GM12878 (cell line): ENCODE measurements around the gene NEBL. TPM values are rescaled to one million over a fixed set of nuclear protein-coding genes. Genes with fewer than 3 reads are reported as not detected.

Experiments
- ATAC-seq: fragments of 200-7000 bp; cut with Tn5 transposase; 3 replicates; pipeline ENCODE4 v1.9.1; 2020; ENCODE audit warnings: mild to moderate bottlenecking, moderate library complexity
- BruUV-seq: library from RNA; stranded (reverse); fragments of 400-500 nt; replicated peaks from 2 replicates; lab custom pipeline; 2021; lab: Mats Ljungman, UMichigan
- CTCF ChIA-PET: fragments of 300-600 bp; sonication (Branson Sonifier 250); formaldehyde crosslinking; extraction: SDS; loops from one replicate; lab custom pipeline; 2021; ENCODE audit warnings: inconsistent platforms; lab: Yijun Ruan, JAX
- POLR2A ChIA-PET: fragments of 350-600 bp; formaldehyde crosslinking; extraction: SDS; loops from one replicate; lab custom pipeline; 2021; ENCODE audit warnings: inconsistent platforms; lab: Charles Lee
- RAD21 ChIA-PET: fragments of 300-600 bp; sonication (Branson Sonifier 250); formaldehyde crosslinking; loops from one replicate; lab custom pipeline; 2023; ENCODE audit warnings: antibody characterized with exemption; ENCODE audit not compliant: unreplicated experiment; lab: Charles Lee
- SMC1A ChIA-PET: fragments of 300-600 bp; sonication (Branson Sonifier 250); formaldehyde crosslinking; loops from one replicate; lab custom pipeline; 2023; ENCODE audit not compliant: unreplicated experiment, uncharacterized antibody; lab: Charles Lee
- DNase-seq: peaks from one replicate; pipeline ENCODE4 v3.0.0-alpha.2; 2011; ENCODE audit warnings: low read depth, low spot score
- FAIRE-seq: peaks from 3 replicates; lab custom pipeline; 2011; peaks lifted over from hg19 to GRCh38; lab: Jason Lieb, UNC
- H2AFZ ChIP-seq: 2 replicates; pipeline ENCODE4 v1.6.0; 2011; ENCODE audit warnings: low read depth, low read length, control low read depth; ENCODE audit not compliant: control insufficient read depth
- H3K27ac ChIP-seq: 2 replicates; pipeline ENCODE4 v1.5.1; 2011; ENCODE audit warnings: control low read depth; ENCODE audit not compliant: control insufficient read depth, insufficient read depth
- H3K27me3 ChIP-seq, 2 experiments: replicated peaks in 1 of 2; 2 replicates each; pipeline versions ENCODE4 v1.6.0 to v1.6.1; 2011; ENCODE audit warnings: low read length in 1 of 2; ENCODE audit not compliant: control insufficient read depth in 2 of 2, insufficient read depth in 2 of 2
- H3K36me3 ChIP-seq, 2 experiments: 2 replicates each; pipeline ENCODE4 v1.5.1; 2011; ENCODE audit warnings: low read length in 1 of 2; ENCODE audit not compliant: control insufficient read depth in 2 of 2, insufficient read depth in 2 of 2
- H3K4me1 ChIP-seq: 2 replicates; pipeline ENCODE4 v1.6.1; 2011; ENCODE audit warnings: mild to moderate bottlenecking, low read length, moderate library complexity, mixed read lengths; ENCODE audit not compliant: control insufficient read depth, insufficient read depth
- H3K4me2 ChIP-seq: 2 replicates; pipeline ENCODE4 v1.6.0; 2011; ENCODE audit warnings: control low read depth; ENCODE audit not compliant: control insufficient read depth, insufficient read depth
- H3K4me3 ChIP-seq: fragments of 200-600 bp; sonication (generic); 2 replicates; pipeline ENCODE4 v1.5.1; 2016
- H3K79me2 ChIP-seq: 2 replicates; pipeline ENCODE4 v1.6.0; 2011; ENCODE audit warnings: low read length; ENCODE audit not compliant: control insufficient read depth, insufficient read depth
- H3K9ac ChIP-seq: 2 replicates; pipeline ENCODE4 v1.8.0; 2011; ENCODE audit warnings: low read length, control low read depth, mixed read lengths; ENCODE audit not compliant: control insufficient read depth, insufficient read depth
- H3K9me3 ChIP-seq: replicated peaks from 3 replicates; pipeline ENCODE4 v1.5.1; 2011; ENCODE audit warnings: mild to moderate bottlenecking, low read length; ENCODE audit not compliant: control insufficient read depth, insufficient read depth
- H4K20me1 ChIP-seq: 2 replicates; pipeline ENCODE4 v1.6.0; 2011; ENCODE audit not compliant: control insufficient read depth, insufficient read depth
- BRCA1 ChIP-seq: IDR thresholded peaks from 2 replicates; pipeline ENCODE4 v1.6.1; 2011; ENCODE audit warnings: low read depth, low read length, improper control_type of control experiment
- CREB1 ChIP-seq: IDR thresholded peaks from 2 replicates; pipeline ENCODE4 v1.6.1; 2012; ENCODE audit warnings: low read depth, mild to moderate bottlenecking, inconsistent platforms
- DPF2 ChIP-seq: fragments of 450-650 bp; IDR thresholded peaks from 2 replicates; pipeline ENCODE4 v1.6.1; 2017; ENCODE audit warnings: mild to moderate bottlenecking
- EED ChIP-seq: sonication (generic); IDR thresholded peaks from 2 replicates; pipeline ENCODE4 v1.6.1; 2016; ENCODE audit warnings: antibody characterized with exemption, low read depth
- MTA3 ChIP-seq: IDR thresholded peaks from 2 replicates; pipeline ENCODE4 v1.6.1; 2012; ENCODE audit warnings: low read length, inconsistent platforms, borderline replicate concordance
- NR2C1 ChIP-seq: fragments of 450-650 bp; IDR thresholded peaks from 2 replicates; pipeline ENCODE4 v1.6.1; 2017; ENCODE audit warnings: antibody characterized with exemption, mild to moderate bottlenecking, moderate library complexity
- NR2F1 ChIP-seq: fragments of 450-650 bp; conservative IDR thresholded peaks from 2 replicates; pipeline ENCODE4 v1.6.1; 2017; ENCODE audit warnings: mild to moderate bottlenecking
- POU2F2 ChIP-seq: IDR thresholded peaks from 3 replicates; pipeline ENCODE4 v1.6.1; 2011; ENCODE audit warnings: low read depth, mild to moderate bottlenecking, low read length, borderline replicate concordance
- RAD21 ChIP-seq: IDR thresholded peaks from 2 replicates; pipeline ENCODE4 v1.6.1; 2011; ENCODE audit warnings: mild to moderate bottlenecking, low read depth, low read length, moderate library complexity; ENCODE audit not compliant: insufficient read depth
- RBBP5 ChIP-seq: fragments of 200-600 bp; sonication (generic); conservative IDR thresholded peaks from 2 replicates; pipeline ENCODE4 v1.6.1; 2016
- TAF1 ChIP-seq: IDR thresholded peaks from 2 replicates; pipeline ENCODE4 v1.6.1; 2011; ENCODE audit warnings: mild to moderate bottlenecking, low read depth, low read length, borderline replicate concordance
- TBL1XR1 ChIP-seq: IDR thresholded peaks from 2 replicates; pipeline ENCODE4 v1.6.1; 2012; ENCODE audit warnings: low read depth, low read length, improper control_type of control experiment
- TCF12 ChIP-seq: IDR thresholded peaks from 2 replicates; pipeline ENCODE4 v1.6.1; 2011; ENCODE audit warnings: low read depth, mild to moderate bottlenecking, low read length
- ZNF217 ChIP-seq: fragments of 450-650 bp; IDR thresholded peaks from 2 replicates; pipeline ENCODE4 v1.6.1; 2017; ENCODE audit warnings: antibody characterized with exemption, mild to moderate bottlenecking
- WGBS: methylation state at CpG from one replicate; pipeline ENCODE4 v1.1.6; 2016; ENCODE audit warnings: low lambda C conversion rate; ENCODE audit not compliant: insufficient replicate concordance, insufficient coverage; ENCODE audit errors: missing lambda C conversion rate; 5-methylcytosine and 5-hydroxymethylcytosine counted together
- in situ Hi-C: fragments of 300-500 bp; cut with MboI; formaldehyde crosslinking; loops from 9 replicates; pipeline ENCODE4 v1.14.3; 2018; ENCODE audit warnings: mixed read lengths
- intact Hi-C: fragments of 100-400 bp; cut with micrococcal nuclease; formaldehyde crosslinking; loops from one replicate; pipeline ENCODE4 v1.14.2; 2022; ENCODE audit not compliant: unreplicated experiment
- polyA plus RNA-seq, 11 experiments: library from polyadenylated mRNA; depleted of rRNA in 4 of 11; unstranded in 6 of 11; stranded (reverse) in 5 of 11; fragments of >200 nt; fragmentation: Nextera tagmentation in 4 of 11; fragmentation: Illumina TruSeq in 1 of 11; extraction: Ambion mirVana in 4 of 11; extraction: Trizol in 1 of 11; gene quantifications; 1 replicate in 1 of 11; 2 replicates in 10 of 11; pipeline versions ENCODE4 v1.2.1 to v1.2.3, GENCODE V29; 2011 to 2016; ENCODE audit warnings: inconsistent platforms in 2 of 11, missing spikeins in 2 of 11, low read depth in 1 of 11
- total RNA-seq, 4 experiments: library from RNA; depleted of rRNA in 3 of 4; stranded (reverse); fragments of >200 nt in 3 of 4; fragmentation: Illumina TruSeq in 1 of 4; extraction: Trizol in 1 of 4; gene quantifications; 2 replicates each; pipeline versions ENCODE4 v1.2.1 to v1.2.3, GENCODE V29; 2013 to 2021
- TF ChIP-seq, protein P1 (sequence below): fragments of 450-650 bp; IDR thresholded peaks from 2 replicates; pipeline ENCODE4 v1.6.1; 2018; ENCODE audit warnings: mild to moderate bottlenecking, low read depth, moderate library complexity; ENCODE audit not compliant: partially characterized antibody
- TF ChIP-seq, protein P2 (sequence below): IDR thresholded peaks from 2 replicates; pipeline ENCODE4 v1.6.1; 2011; ENCODE audit warnings: low read depth, low read length, improper control_type of control experiment, borderline replicate concordance
- TF ChIP-seq, protein P3 (sequence below): fragments of 450-650 bp; IDR thresholded peaks from 2 replicates; pipeline ENCODE4 v1.6.1; 2016; ENCODE audit warnings: mild to moderate bottlenecking, moderate library complexity, borderline replicate concordance
- TF ChIP-seq, protein P4 (sequence below): fragments of 450-650 bp; IDR thresholded peaks from 2 replicates; pipeline ENCODE4 v1.6.1; 2017; ENCODE audit warnings: low read depth, mild to moderate bottlenecking, moderate library complexity

NEBL gene
- total and polyA plus RNA-seq, 10 of the 15 experiments (the other 5 are each of a cell fraction or from before 2014, with no cell fraction given) = 0.04 to 0.56 (median 0.11) TPM; not detected in 6

DNA sequence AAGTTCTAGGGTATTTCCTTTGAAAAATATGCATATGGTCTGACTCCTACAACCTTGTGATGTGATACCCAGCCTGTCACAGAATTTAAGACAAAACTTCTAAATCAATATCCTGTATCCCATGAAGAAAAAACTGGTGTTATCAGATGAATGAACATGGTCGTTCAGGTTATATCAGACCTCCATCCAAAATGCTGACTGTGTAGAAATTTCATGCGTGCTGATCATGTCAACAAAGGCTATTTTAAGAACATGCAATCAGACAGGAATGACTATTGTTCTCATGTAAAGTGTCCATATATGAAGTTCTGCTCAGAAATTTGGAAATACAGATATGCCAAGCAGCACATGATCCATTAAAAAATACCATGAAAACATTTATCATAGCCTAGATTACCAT lies 62.3 kb downstream of the NEBL start:
- H3K9ac ChIP-seq = no peak overlapping the region
- H4K20me1 ChIP-seq = no peaks in the 10 kb centered on the region
- no peaks in the 10 kb centered on the region for H3K36me3 ChIP-seq
- H3K9me3 ChIP-seq = no peaks in the 10 kb centered on the region
- ChIA-PET SMC1A (interaction anchor here (0.8 kb wide), 1 partner anchor 10 kb away, joined by 3 read pairs; no protein-coding TSS in a partner anchor), CTCF (no interaction called here), RAD21 (no interaction called here), POLR2A (no interaction called here)
- intact Hi-C loops = no loop called here
- no peaks in the 10 kb centered on the region for H3K4me1 ChIP-seq
- H3K27ac ChIP-seq = no peak overlapping the region
- DNase-seq (no peak), ATAC-seq (no peak), FAIRE-seq (no peak)
- no peak overlapping the region for H2AFZ ChIP-seq
- 0% methylated on average over 2 of the region's 2 CpGs for whole genome bisulfite sequencing
- no peak overlapping the region for H3K4me2 ChIP-seq
- in situ Hi-C loops = no loop called here
- no peaks in the 10 kb centered on the region for H3K79me2 ChIP-seq
- H3K27me3 ChIP-seq = no peaks in the 10 kb centered on the region
- no TSS peak for BruUV-seq
- no peak overlapping the region for H3K4me3 ChIP-seq
- TF ChIP-seq, protein P1, sequence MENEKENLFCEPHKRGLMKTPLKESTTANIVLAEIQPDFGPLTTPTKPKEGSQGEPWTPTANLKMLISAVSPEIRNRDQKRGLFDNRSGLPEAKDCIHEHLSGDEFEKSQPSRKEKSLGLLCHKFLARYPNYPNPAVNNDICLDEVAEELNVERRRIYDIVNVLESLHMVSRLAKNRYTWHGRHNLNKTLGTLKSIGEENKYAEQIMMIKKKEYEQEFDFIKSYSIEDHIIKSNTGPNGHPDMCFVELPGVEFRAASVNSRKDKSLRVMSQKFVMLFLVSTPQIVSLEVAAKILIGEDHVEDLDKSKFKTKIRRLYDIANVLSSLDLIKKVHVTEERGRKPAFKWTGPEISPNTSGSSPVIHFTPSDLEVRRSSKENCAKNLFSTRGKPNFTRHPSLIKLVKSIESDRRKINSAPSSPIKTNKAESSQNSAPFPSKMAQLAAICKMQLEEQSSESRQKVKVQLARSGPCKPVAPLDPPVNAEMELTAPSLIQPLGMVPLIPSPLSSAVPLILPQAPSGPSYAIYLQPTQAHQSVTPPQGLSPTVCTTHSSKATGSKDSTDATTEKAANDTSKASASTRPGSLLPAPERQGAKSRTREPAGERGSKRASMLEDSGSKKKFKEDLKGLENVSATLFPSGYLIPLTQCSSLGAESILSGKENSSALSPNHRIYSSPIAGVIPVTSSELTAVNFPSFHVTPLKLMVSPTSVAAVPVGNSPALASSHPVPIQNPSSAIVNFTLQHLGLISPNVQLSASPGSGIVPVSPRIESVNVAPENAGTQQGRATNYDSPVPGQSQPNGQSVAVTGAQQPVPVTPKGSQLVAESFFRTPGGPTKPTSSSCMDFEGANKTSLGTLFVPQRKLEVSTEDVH = no peak
- TF ChIP-seq RBBP5 (no peak), TBL1XR1 (no peak), POU2F2 (no peak), NR2F1 (no peak), EED (no peak), MTA3 (no peak), DPF2 (no peak), BRCA1 (no peak), NR2C1 (no peak), RAD21 (no peak), TAF1 (no peak), TCF12 (no peak), ZNF217 (no peak), CREB1 (no peak)
- TF ChIP-seq, protein P2, sequence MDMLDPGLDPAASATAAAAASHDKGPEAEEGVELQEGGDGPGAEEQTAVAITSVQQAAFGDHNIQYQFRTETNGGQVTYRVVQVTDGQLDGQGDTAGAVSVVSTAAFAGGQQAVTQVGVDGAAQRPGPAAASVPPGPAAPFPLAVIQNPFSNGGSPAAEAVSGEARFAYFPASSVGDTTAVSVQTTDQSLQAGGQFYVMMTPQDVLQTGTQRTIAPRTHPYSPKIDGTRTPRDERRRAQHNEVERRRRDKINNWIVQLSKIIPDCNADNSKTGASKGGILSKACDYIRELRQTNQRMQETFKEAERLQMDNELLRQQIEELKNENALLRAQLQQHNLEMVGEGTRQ = no peak
- TF ChIP-seq, protein P3, sequence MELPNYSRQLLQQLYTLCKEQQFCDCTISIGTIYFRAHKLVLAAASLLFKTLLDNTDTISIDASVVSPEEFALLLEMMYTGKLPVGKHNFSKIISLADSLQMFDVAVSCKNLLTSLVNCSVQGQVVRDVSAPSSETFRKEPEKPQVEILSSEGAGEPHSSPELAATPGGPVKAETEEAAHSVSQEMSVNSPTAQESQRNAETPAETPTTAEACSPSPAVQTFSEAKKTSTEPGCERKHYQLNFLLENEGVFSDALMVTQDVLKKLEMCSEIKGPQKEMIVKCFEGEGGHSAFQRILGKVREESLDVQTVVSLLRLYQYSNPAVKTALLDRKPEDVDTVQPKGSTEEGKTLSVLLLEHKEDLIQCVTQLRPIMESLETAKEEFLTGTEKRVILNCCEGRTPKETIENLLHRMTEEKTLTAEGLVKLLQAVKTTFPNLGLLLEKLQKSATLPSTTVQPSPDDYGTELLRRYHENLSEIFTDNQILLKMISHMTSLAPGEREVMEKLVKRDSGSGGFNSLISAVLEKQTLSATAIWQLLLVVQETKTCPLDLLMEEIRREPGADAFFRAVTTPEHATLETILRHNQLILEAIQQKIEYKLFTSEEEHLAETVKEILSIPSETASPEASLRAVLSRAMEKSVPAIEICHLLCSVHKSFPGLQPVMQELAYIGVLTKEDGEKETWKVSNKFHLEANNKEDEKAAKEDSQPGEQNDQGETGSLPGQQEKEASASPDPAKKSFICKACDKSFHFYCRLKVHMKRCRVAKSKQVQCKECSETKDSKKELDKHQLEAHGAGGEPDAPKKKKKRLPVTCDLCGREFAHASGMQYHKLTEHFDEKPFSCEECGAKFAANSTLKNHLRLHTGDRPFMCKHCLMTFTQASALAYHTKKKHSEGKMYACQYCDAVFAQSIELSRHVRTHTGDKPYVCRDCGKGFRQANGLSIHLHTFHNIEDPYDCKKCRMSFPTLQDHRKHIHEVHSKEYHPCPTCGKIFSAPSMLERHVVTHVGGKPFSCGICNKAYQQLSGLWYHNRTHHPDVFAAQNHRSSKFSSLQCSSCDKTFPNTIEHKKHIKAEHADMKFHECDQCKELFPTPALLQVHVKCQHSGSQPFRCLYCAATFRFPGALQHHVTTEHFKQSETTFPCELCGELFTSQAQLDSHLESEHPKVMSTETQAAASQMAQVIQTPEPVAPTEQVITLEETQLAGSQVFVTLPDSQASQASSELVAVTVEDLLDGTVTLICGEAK = no peak
- TF ChIP-seq, protein P4, sequence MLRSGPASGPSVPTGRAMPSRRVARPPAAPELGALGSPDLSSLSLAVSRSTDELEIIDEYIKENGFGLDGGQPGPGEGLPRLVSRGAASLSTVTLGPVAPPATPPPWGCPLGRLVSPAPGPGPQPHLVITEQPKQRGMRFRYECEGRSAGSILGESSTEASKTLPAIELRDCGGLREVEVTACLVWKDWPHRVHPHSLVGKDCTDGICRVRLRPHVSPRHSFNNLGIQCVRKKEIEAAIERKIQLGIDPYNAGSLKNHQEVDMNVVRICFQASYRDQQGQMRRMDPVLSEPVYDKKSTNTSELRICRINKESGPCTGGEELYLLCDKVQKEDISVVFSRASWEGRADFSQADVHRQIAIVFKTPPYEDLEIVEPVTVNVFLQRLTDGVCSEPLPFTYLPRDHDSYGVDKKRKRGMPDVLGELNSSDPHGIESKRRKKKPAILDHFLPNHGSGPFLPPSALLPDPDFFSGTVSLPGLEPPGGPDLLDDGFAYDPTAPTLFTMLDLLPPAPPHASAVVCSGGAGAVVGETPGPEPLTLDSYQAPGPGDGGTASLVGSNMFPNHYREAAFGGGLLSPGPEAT = no peak
